Measurements from ENCODE around the gene TPSB2. TPM values are rescaled to one million over a fixed set of nuclear protein-coding genes. Genes with fewer than 3 reads are reported as not detected.
"Not testable (repeated sequence)": the region's sequence is repeated elsewhere in the genome, so short reads cannot be mapped to it uniquely, and the experiment has no call there.

The TPSB2 gene
- total and polyA plus RNA-seq, 2 experiments from 2014 or later: not detected

GRCh38 chr16:1240436-1240835 lies 10.5 kb upstream of the TPSB2 start, which contains the start of gene TPSAB1:
TPSAB1 (plus strand) TSS chr16:1240705; CDS start chr16:1240939, 234 bp downstream.
- H3K4me3 ChIP-seq; H3K4me2 ChIP-seq (ENCODE audit: unreplicated experiment); H3F3A ChIP-seq (ENCODE audit: insufficient read depth); H3K27ac ChIP-seq; H4K20me1 ChIP-seq (ENCODE audit: insufficient read depth); H3K9me2 ChIP-seq (ENCODE audit: insufficient read depth); H3K36me3 ChIP-seq (ENCODE audit: low read depth); H3K9me3 ChIP-seq (ENCODE audit: low read depth); H2AFZ ChIP-seq; DNase-seq; H3K9ac ChIP-seq; H3K4me1 ChIP-seq (ENCODE audit: insufficient read depth); in situ Hi-C loops (cut with MboI); H3K79me2 ChIP-seq (ENCODE audit: insufficient read depth); H3K27me3 ChIP-seq (replicated peaks; ENCODE audit: insufficient read depth): not testable (repeated sequence)
- 15 to 30% methylated on average over 2 to 5 of the region's 12 CpGs for whole genome bisulfite sequencing, 2 experiments (ENCODE audit: low coverage in 1 of 2, low lambda C conversion rate in 2 of 2, missing lambda C conversion rate in 2 of 2)

GRCh38 chr16:1239575-1239974 lies 9.6 kb upstream of the TPSB2 start:
- in situ Hi-C loops (cut with MboI); H3K79me2 ChIP-seq (ENCODE audit: insufficient read depth); H3K36me3 ChIP-seq (ENCODE audit: low read depth); H3F3A ChIP-seq (ENCODE audit: insufficient read depth); H2AFZ ChIP-seq; H3K27me3 ChIP-seq (replicated peaks; ENCODE audit: insufficient read depth); H3K4me2 ChIP-seq (ENCODE audit: unreplicated experiment); H3K9me2 ChIP-seq (ENCODE audit: insufficient read depth); H3K9me3 ChIP-seq (ENCODE audit: low read depth); H3K4me3 ChIP-seq; H4K20me1 ChIP-seq (ENCODE audit: insufficient read depth); H3K9ac ChIP-seq; H3K4me1 ChIP-seq (ENCODE audit: insufficient read depth); H3K27ac ChIP-seq; DNase-seq: not testable (repeated sequence)
- WGBS, 2 experiments (ENCODE audit: low coverage in 1 of 2, low lambda C conversion rate in 2 of 2, missing lambda C conversion rate in 2 of 2): 74 to 75% methylated on average over 3 to 8 of the region's 9 CpGs

GRCh38 chr16:1238909-1239308 lies 8.9 kb upstream of the TPSB2 start:
- H3K4me3 ChIP-seq: not testable (repeated sequence)
- WGBS, 2 experiments (ENCODE audit: low coverage in 1 of 2, low lambda C conversion rate in 2 of 2, missing lambda C conversion rate in 2 of 2): 66 to 74% methylated on average over 9 to 10 of the region's 23 CpGs

GRCh38 chr16:1237990-1238389 lies 8.0 kb upstream of the TPSB2 start:
- H3F3A ChIP-seq (ENCODE audit: insufficient read depth): no peaks in the 10 kb centered on the region
- no peaks in the 10 kb centered on the region for H3K36me3 ChIP-seq (ENCODE audit: low read depth)
- H3K27me3 ChIP-seq (replicated peaks; ENCODE audit: insufficient read depth): no peaks in the 10 kb centered on the region
- no peaks in the 10 kb centered on the region for H3K9me3 ChIP-seq (ENCODE audit: low read depth)
- in situ Hi-C loops (cut with MboI): no loop called here
- H3K79me2 ChIP-seq (ENCODE audit: insufficient read depth): no peaks in the 10 kb centered on the region
- no peak for TF ChIP-seq EZH2 (IDR thresholded peaks at IDR 0.05; ENCODE audit: insufficient read depth, poor library complexity, severe bottlenecking)
- TF ChIP-seq EZH2phosphoT487 (IDR thresholded peaks at IDR 0.05; ENCODE audit: insufficient read depth, low read depth): no peak
- H3K27ac ChIP-seq: no peak overlapping the region
- DNase-seq: no peak
- H3K4me2 ChIP-seq (ENCODE audit: unreplicated experiment): no peak overlapping the region
- H4K20me1 ChIP-seq (ENCODE audit: insufficient read depth): no peaks in the 10 kb centered on the region
- WGBS, 2 experiments (ENCODE audit: low coverage in 1 of 2, low lambda C conversion rate in 2 of 2, missing lambda C conversion rate in 2 of 2): 53 to 54% methylated on average over 9 of the region's 9 CpGs
- no peaks in the 10 kb centered on the region for H3K4me1 ChIP-seq (ENCODE audit: insufficient read depth)
- no peak overlapping the region for H3K9ac ChIP-seq
- no peak overlapping the region for H3K4me3 ChIP-seq
- no peak overlapping the region for H2AFZ ChIP-seq
- H3K9me2 ChIP-seq (ENCODE audit: insufficient read depth): no peaks in the 10 kb centered on the region

More at GRCh38 chr16:1238909-1239308, 8.9 kb upstream of the TPSB2 start:
- H3F3A ChIP-seq (ENCODE audit: insufficient read depth); in situ Hi-C loops (cut with MboI); H4K20me1 ChIP-seq (ENCODE audit: insufficient read depth); H3K4me2 ChIP-seq (ENCODE audit: unreplicated experiment); H3K27ac ChIP-seq; H3K9ac ChIP-seq; H3K9me2 ChIP-seq (ENCODE audit: insufficient read depth); H3K36me3 ChIP-seq (ENCODE audit: low read depth); H3K79me2 ChIP-seq (ENCODE audit: insufficient read depth); H2AFZ ChIP-seq; DNase-seq; H3K9me3 ChIP-seq (ENCODE audit: low read depth); H3K27me3 ChIP-seq (replicated peaks; ENCODE audit: insufficient read depth); H3K4me1 ChIP-seq (ENCODE audit: insufficient read depth): not testable (repeated sequence)

GRCh38 chr16:1236659-1237058 lies 6.7 kb upstream of the TPSB2 start:
- H3K4me3 ChIP-seq; H4K20me1 ChIP-seq (ENCODE audit: insufficient read depth); H3K9me3 ChIP-seq (ENCODE audit: low read depth); H3K4me2 ChIP-seq (ENCODE audit: unreplicated experiment); H3F3A ChIP-seq (ENCODE audit: insufficient read depth); DNase-seq; H2AFZ ChIP-seq; H3K27ac ChIP-seq; H3K36me3 ChIP-seq (ENCODE audit: low read depth); H3K9ac ChIP-seq; H3K79me2 ChIP-seq (ENCODE audit: insufficient read depth); in situ Hi-C loops (cut with MboI); H3K4me1 ChIP-seq (ENCODE audit: insufficient read depth); H3K27me3 ChIP-seq (replicated peaks; ENCODE audit: insufficient read depth); H3K9me2 ChIP-seq (ENCODE audit: insufficient read depth): not testable (repeated sequence)
- WGBS, 2 experiments (ENCODE audit: low coverage in 1 of 2, low lambda C conversion rate in 2 of 2, missing lambda C conversion rate in 2 of 2): no CpG with 5 or more reads among the region's 29 CpGs

- H3K4me3 ChIP-seq; H3K79me2 ChIP-seq (ENCODE audit: insufficient read depth); H3F3A ChIP-seq (ENCODE audit: insufficient read depth); H3K36me3 ChIP-seq (ENCODE audit: low read depth); DNase-seq; H3K4me1 ChIP-seq (ENCODE audit: insufficient read depth); H3K9me3 ChIP-seq (ENCODE audit: low read depth); in situ Hi-C loops (cut with MboI); H3K9ac ChIP-seq; H3K4me2 ChIP-seq (ENCODE audit: unreplicated experiment); H2AFZ ChIP-seq; H3K27me3 ChIP-seq (replicated peaks; ENCODE audit: insufficient read depth); H3K27ac ChIP-seq; H4K20me1 ChIP-seq (ENCODE audit: insufficient read depth); H3K9me2 ChIP-seq (ENCODE audit: insufficient read depth): not testable (repeated sequence)
- no CpG with 5 or more reads among the region's 47 CpGs for WGBS, 2 experiments (ENCODE audit: low coverage in 1 of 2, low lambda C conversion rate in 2 of 2, missing lambda C conversion rate in 2 of 2)
Measured at GRCh38 chr16:1232049-1232748, 2.2 kb upstream of the TPSB2 start.

- H3K9me3 ChIP-seq (ENCODE audit: low read depth); H3F3A ChIP-seq (ENCODE audit: insufficient read depth); H3K9ac ChIP-seq; H3K36me3 ChIP-seq (ENCODE audit: low read depth); H4K20me1 ChIP-seq (ENCODE audit: insufficient read depth); H2AFZ ChIP-seq; H3K9me2 ChIP-seq (ENCODE audit: insufficient read depth); H3K4me1 ChIP-seq (ENCODE audit: insufficient read depth); H3K27ac ChIP-seq; H3K4me3 ChIP-seq; in situ Hi-C loops (cut with MboI); DNase-seq; H3K79me2 ChIP-seq (ENCODE audit: insufficient read depth); H3K27me3 ChIP-seq (replicated peaks; ENCODE audit: insufficient read depth); H3K4me2 ChIP-seq (ENCODE audit: unreplicated experiment): not testable (repeated sequence)
- WGBS, 2 experiments (ENCODE audit: low coverage in 1 of 2, low lambda C conversion rate in 2 of 2, missing lambda C conversion rate in 2 of 2): 67 to 85% methylated on average over 3 to 7 of the region's 7 CpGs
Measured at GRCh38 chr16:1231301-1231700, 1.3 kb upstream of the TPSB2 start.

Data from GM23248 (cell line).